Body of pancreas (tissue), 4 donors: Measurements from ENCODE around the gene FAM131A.

Experiments used
- POLR2A ChIP-seq, 3 donors: fragments of 450-650 bp; IDR thresholded peaks; one replicate each; pipeline ENCODE4 v1.6.1; 2016; ENCODE audit warnings: antibody characterized with exemption in 3 of 3, mild to moderate bottlenecking in 2 of 3
- TF ChIP-seq, protein P1 (sequence below), 7 experiments: fragments of 450-650 bp in 4 of 7; fragments of 200-600 bp in 3 of 7; sonication (generic) in 3 of 7; IDR thresholded peaks; one replicate each; pipeline ENCODE4 v1.5.1; 2016 to 2019; ENCODE audit warnings: antibody characterized with exemption in 7 of 7

DNA sequence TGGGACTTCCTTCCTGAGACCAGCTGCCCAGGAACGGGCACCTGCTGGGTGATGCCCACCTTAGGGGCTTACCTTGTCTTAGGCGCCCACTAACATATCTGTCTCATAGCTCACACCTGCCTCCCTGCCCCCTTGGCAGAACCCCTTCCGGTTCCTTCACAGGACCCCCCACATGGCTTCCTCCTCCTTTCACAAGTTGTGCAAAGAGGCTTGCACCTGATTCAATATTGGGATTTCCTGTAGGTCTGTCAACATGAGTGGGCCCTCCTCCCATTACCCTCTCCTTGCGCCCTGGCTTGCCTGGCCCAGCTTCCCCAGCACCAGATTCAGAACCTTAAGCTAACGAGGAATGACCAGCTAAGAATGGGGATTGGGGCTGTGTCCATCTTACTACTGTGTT is 40.0 kb downstream of the FAM131A start:
- TF ChIP-seq, protein P1, sequence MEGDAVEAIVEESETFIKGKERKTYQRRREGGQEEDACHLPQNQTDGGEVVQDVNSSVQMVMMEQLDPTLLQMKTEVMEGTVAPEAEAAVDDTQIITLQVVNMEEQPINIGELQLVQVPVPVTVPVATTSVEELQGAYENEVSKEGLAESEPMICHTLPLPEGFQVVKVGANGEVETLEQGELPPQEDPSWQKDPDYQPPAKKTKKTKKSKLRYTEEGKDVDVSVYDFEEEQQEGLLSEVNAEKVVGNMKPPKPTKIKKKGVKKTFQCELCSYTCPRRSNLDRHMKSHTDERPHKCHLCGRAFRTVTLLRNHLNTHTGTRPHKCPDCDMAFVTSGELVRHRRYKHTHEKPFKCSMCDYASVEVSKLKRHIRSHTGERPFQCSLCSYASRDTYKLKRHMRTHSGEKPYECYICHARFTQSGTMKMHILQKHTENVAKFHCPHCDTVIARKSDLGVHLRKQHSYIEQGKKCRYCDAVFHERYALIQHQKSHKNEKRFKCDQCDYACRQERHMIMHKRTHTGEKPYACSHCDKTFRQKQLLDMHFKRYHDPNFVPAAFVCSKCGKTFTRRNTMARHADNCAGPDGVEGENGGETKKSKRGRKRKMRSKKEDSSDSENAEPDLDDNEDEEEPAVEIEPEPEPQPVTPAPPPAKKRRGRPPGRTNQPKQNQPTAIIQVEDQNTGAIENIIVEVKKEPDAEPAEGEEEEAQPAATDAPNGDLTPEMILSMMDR (IDR thresholded peaks at IDR 0.05): no peak
- no peak for TF ChIP-seq POLR2A (IDR thresholded peaks at IDR 0.05)
